Uterine smooth muscle cell (primary cell): ENCODE measurements around the gene GPR21. TPM values are rescaled to one million over a fixed set of nuclear protein-coding genes. Genes with fewer than 3 reads are reported as not detected.

Experiments
- total RNA-seq: library from RNA; depleted of rRNA; stranded (reverse); fragments of >200 nt; gene quantifications from 2 replicates; pipeline ENCODE4 v1.2.3, GENCODE V29; 2014

The GPR21 gene, protein sequence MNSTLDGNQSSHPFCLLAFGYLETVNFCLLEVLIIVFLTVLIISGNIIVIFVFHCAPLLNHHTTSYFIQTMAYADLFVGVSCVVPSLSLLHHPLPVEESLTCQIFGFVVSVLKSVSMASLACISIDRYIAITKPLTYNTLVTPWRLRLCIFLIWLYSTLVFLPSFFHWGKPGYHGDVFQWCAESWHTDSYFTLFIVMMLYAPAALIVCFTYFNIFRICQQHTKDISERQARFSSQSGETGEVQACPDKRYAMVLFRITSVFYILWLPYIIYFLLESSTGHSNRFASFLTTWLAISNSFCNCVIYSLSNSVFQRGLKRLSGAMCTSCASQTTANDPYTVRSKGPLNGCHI
- 1.4 and 1.5 TPM in 2 replicates for total RNA-seq

DNA sequence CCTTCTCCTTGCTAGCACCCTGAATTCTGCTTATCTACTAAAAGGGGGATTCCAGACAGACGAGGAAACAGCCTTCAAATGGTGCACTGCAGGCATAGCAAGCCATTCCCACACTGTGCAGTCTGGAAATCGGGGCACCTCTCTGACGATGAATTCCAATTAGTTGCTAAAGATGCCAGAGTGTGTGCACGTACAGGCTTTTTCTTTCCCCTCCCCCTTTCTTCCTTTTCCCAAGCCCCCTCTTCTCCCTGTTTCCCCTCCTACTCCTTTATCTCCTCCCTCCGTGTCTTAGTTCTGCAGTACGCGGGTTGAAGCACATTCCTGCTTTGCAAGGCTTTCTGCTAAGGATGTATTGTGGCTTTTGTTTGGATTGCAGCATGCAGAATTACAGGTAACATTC lies at the start of gene GPR21:
GPR21 (plus strand) TSS at position 316 of the 400 bp plus-strand sequence. CDS start 900 bp downstream, outside the sequence.

Other genes with a start within 250 kb of the GPR21 start
- not detected in 2 replicates for gene OR5C1, start 244.7 kb upstream of the GPR21 start, total RNA-seq
- not detected in 2 replicates for gene OR1K1, start 233.5 kb upstream of the GPR21 start, total RNA-seq
- 46.1 and 50.6 TPM in 2 replicates for gene PDCL, start 205.1 kb upstream of the GPR21 start, total RNA-seq
- 43.6 and 56.4 TPM in 2 replicates for gene RC3H2, start 128.3 kb upstream of the GPR21 start, total RNA-seq
- gene ZBTB6, start 120.3 kb upstream of the GPR21 start, total RNA-seq: 16.0 and 16.3 TPM in 2 replicates
- gene ZBTB26, start 102.2 kb upstream of the GPR21 start, total RNA-seq: 4.0 and 5.5 TPM in 2 replicates
- 37.5 and 50.5 TPM in 2 replicates for gene RABGAP1, start 92.6 kb upstream of the GPR21 start, total RNA-seq
- 6.8 and 8.1 TPM in 2 replicates for gene STRBP, start 234.9 kb downstream of the GPR21 start, total RNA-seq